ENCODE data around the gene ARAP2. TPM values are rescaled to one million over a fixed set of nuclear protein-coding genes. Genes with fewer than 3 reads are reported as not detected.

ARAP2 gene
- total RNA-seq, 1 donor from 2014 or later, result 0.93 TPM

GRCh38 chr4:36269533-36270173 lies 25.3 kb upstream of the ARAP2 start:
- DNase-seq (ENCODE audit: low read depth, low spot score), result no peak
- H3K4me3 Mint-ChIP-seq, result no peak overlapping the region
- H3K9me3 Mint-ChIP-seq, result no peaks in the 10 kb centered on the region
- peaks cover 4% of the 10 kb centered on the region for H3K4me1 Mint-ChIP-seq
- no peaks in the 10 kb centered on the region for H3K27me3 Mint-ChIP-seq (ENCODE audit: low read depth)
- no peak for TF ChIP-seq CTCF (conservative IDR thresholded peaks at IDR 0.05)
- H3K36me3 Mint-ChIP-seq (ENCODE audit: low read depth), result no peaks in the 10 kb centered on the region
- no peak overlapping the region for H3K27ac Mint-ChIP-seq (ENCODE audit: unreplicated experiment)

GRCh38 chr4:36269101-36269500 lies 24.8 kb upstream of the ARAP2 start:
- DNase-seq (ENCODE audit: low read depth, low spot score), result no peak
- H3K27me3 Mint-ChIP-seq (ENCODE audit: low read depth), result no peaks in the 10 kb centered on the region
- H3K9me3 Mint-ChIP-seq, result no peaks in the 10 kb centered on the region
- no peaks in the 10 kb centered on the region for H3K36me3 Mint-ChIP-seq (ENCODE audit: low read depth)
- TF ChIP-seq CTCF (conservative IDR thresholded peaks at IDR 0.05), result no peak
- H3K4me1 Mint-ChIP-seq, result peaks cover 4% of the 10 kb centered on the region
- H3K4me3 Mint-ChIP-seq, result no peak overlapping the region
- H3K27ac Mint-ChIP-seq (ENCODE audit: unreplicated experiment), result no peak overlapping the region

GRCh38 chr4:36267486-36268268 lies 23.4 kb upstream of the ARAP2 start:
- no peak for DNase-seq (ENCODE audit: low read depth, low spot score)
- no peak for TF ChIP-seq CTCF (conservative IDR thresholded peaks at IDR 0.05)
- Mint-ChIP-seq H3K4me3 (no peak overlapping the region), H3K27ac (ENCODE audit: unreplicated experiment) (no peak overlapping the region), H3K27me3 (ENCODE audit: low read depth) (no peaks in the 10 kb centered on the region), H3K4me1 (peaks cover 4% of the 10 kb centered on the region), H3K36me3 (ENCODE audit: low read depth) (no peaks in the 10 kb centered on the region), H3K9me3 (no peaks in the 10 kb centered on the region)

GRCh38 chr4:36264207-36264826 lies 20.0 kb upstream of the ARAP2 start:
- no peaks in the 10 kb centered on the region for H3K9me3 Mint-ChIP-seq
- H3K4me1 Mint-ChIP-seq, result peaks cover 3% of the 10 kb centered on the region
- H3K27me3 Mint-ChIP-seq (ENCODE audit: low read depth), result no peaks in the 10 kb centered on the region
- DNase-seq (ENCODE audit: low read depth, low spot score), result no peak
- H3K4me3 Mint-ChIP-seq, result no peak overlapping the region
- H3K27ac Mint-ChIP-seq (ENCODE audit: unreplicated experiment), result no peak overlapping the region
- no peak for TF ChIP-seq CTCF (conservative IDR thresholded peaks at IDR 0.05)
- no peaks in the 10 kb centered on the region for H3K36me3 Mint-ChIP-seq (ENCODE audit: low read depth)

GRCh38 chr4:36260731-36261130 lies 16.4 kb upstream of the ARAP2 start:
- H3K9me3 Mint-ChIP-seq, result no peaks in the 10 kb centered on the region
- no peaks in the 10 kb centered on the region for H3K27me3 Mint-ChIP-seq (ENCODE audit: low read depth)
- H3K36me3 Mint-ChIP-seq (ENCODE audit: low read depth), result no peaks in the 10 kb centered on the region
- no peak for TF ChIP-seq CTCF (conservative IDR thresholded peaks at IDR 0.05)
- peaks cover 10% of the 10 kb centered on the region for H3K4me1 Mint-ChIP-seq
- H3K4me3 Mint-ChIP-seq, result no peak overlapping the region
- no peak overlapping the region for H3K27ac Mint-ChIP-seq (ENCODE audit: unreplicated experiment)
- DNase-seq (ENCODE audit: low read depth, low spot score), result no peak
